Retinal pigment epithelial cell (primary cell): ENCODE measurements around the gene TEX2.
"Not testable (repeated sequence)": the region's sequence is repeated elsewhere in the genome, so short reads cannot be mapped to it uniquely, and the experiment has no call there.

ENCODE experiments used
- DNase-seq: peaks from one replicate; pipeline ENCODE4 v3.0.0-alpha.2; 2010; ENCODE audit warnings: low read depth
- H3K4me3 ChIP-seq: 2 replicates; pipeline ENCODE4 v1.5.1; 2011; ENCODE audit warnings: mild to moderate bottlenecking, low read length, control low read depth, moderate library complexity
- CTCF ChIP-seq: conservative IDR thresholded peaks from 2 replicates; pipeline ENCODE4 v1.5.1; 2011; ENCODE audit warnings: low read depth, low read length, control low read depth, inconsistent platforms

TEX2 gene

GRCh38 chr17:64188088-64188487, 75.0 kb downstream of the TEX2 start:
- H3K4me3 ChIP-seq, result no peak overlapping the region
- DNase-seq, result no peak
- TF ChIP-seq CTCF, result no peak

- DNase-seq, result no peak
- no peak overlapping the region for H3K4me3 ChIP-seq
- no peak for TF ChIP-seq CTCF
Measured at GRCh38 chr17:64187093-64187895, 75.8 kb downstream of the TEX2 start.

GRCh38 chr17:64186171-64187092, 76.6 kb downstream of the TEX2 start:
- DNase-seq, result no peak

GRCh38 chr17:64185557-64185956, 77.5 kb downstream of the TEX2 start:
- not testable (repeated sequence) for H3K4me3 ChIP-seq, DNase-seq

More at GRCh38 chr17:64186171-64187092, 76.6 kb downstream of the TEX2 start:
- TF ChIP-seq CTCF, result no peak
- no peak overlapping the region for H3K4me3 ChIP-seq

- no peak for TF ChIP-seq CTCF
- DNase-seq, result no peak
- no peak overlapping the region for H3K4me3 ChIP-seq
Measured at GRCh38 chr17:64185101-64185500, 78.0 kb downstream of the TEX2 start.

GRCh38 chr17:64183815-64184214, 79.2 kb downstream of the TEX2 start:
- H3K4me3 ChIP-seq, result no peak overlapping the region
- DNase-seq, result no peak
- TF ChIP-seq CTCF, result no peak

GRCh38 chr17:64182325-64183012, 80.6 kb downstream of the TEX2 start:
- no peak for DNase-seq
- no peak overlapping the region for H3K4me3 ChIP-seq
- no peak for TF ChIP-seq CTCF
